Smooth muscle cell (in vitro differentiated cells): ENCODE data around the gene CRYGN. TPM values are rescaled to one million over a fixed set of nuclear protein-coding genes. Genes with fewer than 3 reads are reported as not detected.

Experiments used
- DNase-seq: peaks from one replicate; lab custom pipeline; 2025; ENCODE audit not compliant: unreplicated experiment; lab: John Stamatoyannopoulos, UW
- H2AFZ ChIP-seq: fragments of 200-600 bp; sonication (generic); 2 replicates; pipeline ENCODE4 v1.6.0; 2016; ENCODE audit warnings: antibody characterized with exemption, low read depth, mild to moderate bottlenecking
- H3F3A ChIP-seq: fragments of 200-600 bp; sonication (generic); 2 replicates; pipeline ENCODE4 v1.6.0; 2017; ENCODE audit warnings: antibody characterized with exemption, low read depth
- H3K27ac ChIP-seq: fragments of 200-600 bp; sonication (generic); 2 replicates; pipeline ENCODE4 v1.5.1; 2016; ENCODE audit warnings: low read depth, mild to moderate bottlenecking
- H3K27me3 ChIP-seq: fragments of 200-600 bp; sonication (generic); 2 replicates; pipeline ENCODE4 v1.6.1; 2016; ENCODE audit warnings: low read depth, mild to moderate bottlenecking
- H3K36me3 ChIP-seq: fragments of 200-600 bp; sonication (generic); 2 replicates; pipeline ENCODE4 v1.5.1; 2016; ENCODE audit warnings: low read depth
- H3K4me1 ChIP-seq: fragments of 200-600 bp; sonication (generic); 2 replicates; pipeline ENCODE4 v1.5.1; 2016; ENCODE audit warnings: low read depth
- H3K4me2 ChIP-seq: fragments of 200-600 bp; sonication (generic); 2 replicates; pipeline ENCODE4 v1.6.0; 2016; ENCODE audit warnings: mild to moderate bottlenecking
- H3K4me3 ChIP-seq: fragments of 200-600 bp; sonication (generic); 2 replicates; pipeline ENCODE4 v1.5.1; 2016; ENCODE audit warnings: mild to moderate bottlenecking
- H3K79me2 ChIP-seq: fragments of 200-600 bp; sonication (generic); 2 replicates; pipeline ENCODE4 v1.6.0; 2016; ENCODE audit warnings: low read depth, mild to moderate bottlenecking
- H3K9ac ChIP-seq: fragments of 200-600 bp; sonication (generic); 2 replicates; pipeline ENCODE4 v1.6.0; 2016; ENCODE audit warnings: low read depth
- H3K9me3 ChIP-seq: fragments of 200-600 bp; sonication (generic); replicated peaks from 2 replicates; pipeline ENCODE4 v1.5.1; 2016; ENCODE audit warnings: low read depth
- H4K20me1 ChIP-seq: fragments of 200-600 bp; sonication (generic); 2 replicates; pipeline ENCODE4 v1.6.0; 2016; ENCODE audit warnings: low read depth
- WGBS: methylation state at CpG from one replicate; pipeline ENCODE4 v1.1.7; 2016; ENCODE audit warnings: low lambda C conversion rate; 5-methylcytosine and 5-hydroxymethylcytosine counted together
- polyA plus RNA-seq: library from polyadenylated mRNA; unstranded; fragments of >200 nt; fragmentation: Nextera tagmentation; extraction: Ambion mirVana; gene quantifications from 2 replicates; pipeline ENCODE4 v1.2.1, GENCODE V29; 2016
- total RNA-seq: library from RNA; depleted of rRNA; stranded (reverse); fragments of >200 nt; gene quantifications from 2 replicates; pipeline ENCODE4 v1.2.3, GENCODE V29; 2014
- TF ChIP-seq, protein P1 (sequence below): fragments of 200-600 bp; sonication (generic); IDR thresholded peaks from 2 replicates; pipeline ENCODE4 v1.5.1; 2017; ENCODE audit warnings: borderline replicate concordance, mild to moderate bottlenecking, antibody characterized with exemption; ENCODE audit not compliant: insufficient read depth, poor library complexity, severe bottlenecking

CRYGN gene
- total and polyA plus RNA-seq, 2 experiments from 2014 or later: 0.13 TPM; not detected in 1

DNA sequence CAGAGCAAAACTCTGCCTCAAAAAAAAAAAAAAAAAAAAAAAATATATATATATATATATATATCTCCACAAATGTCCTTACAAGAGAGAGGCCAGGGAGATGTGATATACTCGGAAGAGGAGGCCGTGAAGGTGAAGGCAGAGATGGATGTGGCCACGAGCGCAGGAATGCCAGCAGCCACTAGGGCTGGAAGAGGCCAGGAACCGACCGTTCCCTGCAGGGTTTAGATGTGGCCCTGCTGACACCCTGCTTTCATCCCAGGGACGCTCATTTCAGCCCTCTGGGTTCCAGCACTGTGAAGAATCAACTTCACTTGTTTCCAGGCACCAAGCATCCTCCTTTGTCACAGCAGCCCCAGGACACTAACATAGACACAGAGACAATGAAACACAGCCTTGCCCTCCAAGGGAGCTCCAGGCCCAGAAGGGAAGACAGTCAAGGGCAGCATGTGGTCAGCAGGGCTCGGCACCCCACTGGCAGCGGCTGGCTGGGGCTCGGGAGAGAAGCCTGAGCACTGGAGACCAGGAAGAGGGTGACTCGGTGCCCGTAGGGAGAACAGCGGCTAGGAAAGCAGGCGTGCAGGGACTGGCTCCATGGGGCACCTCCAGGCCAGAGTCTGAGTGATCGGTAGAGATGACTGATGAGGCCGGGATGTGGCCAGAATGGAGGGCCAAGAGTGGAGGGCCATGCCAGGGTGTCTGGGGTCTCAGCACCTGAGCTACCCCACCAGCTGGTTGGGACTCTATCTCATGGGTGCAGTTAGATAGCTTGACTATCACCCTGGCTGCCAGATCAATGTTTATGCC, 37.7 kb downstream of the CRYGN start:
- no peaks in the 10 kb centered on the region for H3F3A ChIP-seq
- H3K9me3 ChIP-seq: no peaks in the 10 kb centered on the region
- no peak for DNase-seq
- no peak overlapping the region for H3K4me2 ChIP-seq
- H3K9ac ChIP-seq: no peak overlapping the region
- H3K4me1 ChIP-seq: no peaks in the 10 kb centered on the region
- no peak overlapping the region for H3K4me3 ChIP-seq
- no peak overlapping the region for H2AFZ ChIP-seq
- H3K36me3 ChIP-seq: no peaks in the 10 kb centered on the region
- no peaks in the 10 kb centered on the region for H4K20me1 ChIP-seq
- TF ChIP-seq, protein P1, sequence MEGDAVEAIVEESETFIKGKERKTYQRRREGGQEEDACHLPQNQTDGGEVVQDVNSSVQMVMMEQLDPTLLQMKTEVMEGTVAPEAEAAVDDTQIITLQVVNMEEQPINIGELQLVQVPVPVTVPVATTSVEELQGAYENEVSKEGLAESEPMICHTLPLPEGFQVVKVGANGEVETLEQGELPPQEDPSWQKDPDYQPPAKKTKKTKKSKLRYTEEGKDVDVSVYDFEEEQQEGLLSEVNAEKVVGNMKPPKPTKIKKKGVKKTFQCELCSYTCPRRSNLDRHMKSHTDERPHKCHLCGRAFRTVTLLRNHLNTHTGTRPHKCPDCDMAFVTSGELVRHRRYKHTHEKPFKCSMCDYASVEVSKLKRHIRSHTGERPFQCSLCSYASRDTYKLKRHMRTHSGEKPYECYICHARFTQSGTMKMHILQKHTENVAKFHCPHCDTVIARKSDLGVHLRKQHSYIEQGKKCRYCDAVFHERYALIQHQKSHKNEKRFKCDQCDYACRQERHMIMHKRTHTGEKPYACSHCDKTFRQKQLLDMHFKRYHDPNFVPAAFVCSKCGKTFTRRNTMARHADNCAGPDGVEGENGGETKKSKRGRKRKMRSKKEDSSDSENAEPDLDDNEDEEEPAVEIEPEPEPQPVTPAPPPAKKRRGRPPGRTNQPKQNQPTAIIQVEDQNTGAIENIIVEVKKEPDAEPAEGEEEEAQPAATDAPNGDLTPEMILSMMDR: no peak
- 87% methylated on average over 16 of the region's 16 CpGs for WGBS
- no peaks in the 10 kb centered on the region for H3K79me2 ChIP-seq
- no peak overlapping the region for H3K27ac ChIP-seq
- H3K27me3 ChIP-seq: no peaks in the 10 kb centered on the region

DNA sequence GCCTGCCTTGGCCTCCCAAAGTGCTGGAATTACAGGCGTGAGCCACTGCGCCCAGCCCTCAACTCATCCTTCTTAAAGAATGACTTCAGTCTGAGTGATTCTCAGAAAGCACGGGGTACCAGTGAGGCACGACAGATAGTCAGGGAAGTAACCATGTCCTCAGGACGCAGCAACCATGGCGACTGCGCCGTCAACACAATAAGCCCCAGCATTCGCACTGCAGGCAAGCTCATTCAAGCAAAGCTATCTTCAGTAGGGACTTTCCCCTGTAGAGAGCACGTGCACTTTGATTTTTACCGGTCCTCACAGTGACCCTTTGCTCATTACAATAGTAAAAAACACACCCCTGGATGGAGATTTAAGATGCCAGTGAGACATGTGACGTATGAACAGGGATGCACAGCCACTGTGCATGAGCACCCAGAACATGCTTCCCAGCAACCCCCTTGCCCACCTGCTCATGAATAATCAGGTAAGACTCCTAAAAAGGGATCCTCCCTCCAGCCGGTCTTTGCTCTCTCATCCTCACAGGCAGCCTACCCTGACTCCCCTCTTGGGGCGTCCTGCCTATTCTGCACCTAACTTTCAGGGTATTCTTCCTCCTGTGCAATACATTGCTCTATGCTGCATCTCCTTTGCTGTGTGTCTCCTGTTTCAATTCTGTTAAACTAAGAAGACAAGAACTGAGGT, 39.2 kb downstream of the CRYGN start:
- no peaks in the 10 kb centered on the region for H3K79me2 ChIP-seq
- TF ChIP-seq, protein P1: no peak
- H3F3A ChIP-seq: no peaks in the 10 kb centered on the region
- no peak overlapping the region for H3K27ac ChIP-seq
- no peak overlapping the region for H3K4me3 ChIP-seq
- no peak overlapping the region for H3K4me2 ChIP-seq
- DNase-seq: no peak
- no peak overlapping the region for H2AFZ ChIP-seq
- 92% methylated on average over 14 of the region's 14 CpGs for WGBS
- H3K27me3 ChIP-seq: no peaks in the 10 kb centered on the region
- H4K20me1 ChIP-seq: no peaks in the 10 kb centered on the region
- no peaks in the 10 kb centered on the region for H3K36me3 ChIP-seq
- no peak overlapping the region for H3K9ac ChIP-seq
- no peaks in the 10 kb centered on the region for H3K4me1 ChIP-seq
- no peaks in the 10 kb centered on the region for H3K9me3 ChIP-seq

DNA sequence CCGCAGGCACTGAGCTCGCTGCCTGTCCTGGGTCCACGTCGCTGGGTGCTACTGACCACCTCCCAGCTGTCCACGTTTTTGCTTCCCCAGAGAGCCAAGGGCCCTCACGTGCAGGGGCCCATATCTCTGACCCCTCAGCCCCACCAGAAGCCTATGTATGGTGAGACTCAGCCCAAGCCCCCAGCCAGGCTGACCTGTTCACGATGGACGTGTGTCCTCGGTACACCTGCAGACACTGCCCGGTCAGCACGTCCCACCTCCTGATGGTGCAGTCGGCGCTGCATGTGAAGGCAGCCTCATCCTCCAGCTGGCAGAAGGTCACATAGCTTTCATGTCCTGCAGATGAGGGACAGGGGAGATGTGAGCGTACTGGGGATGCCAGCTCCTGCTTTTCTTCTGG, 40.0 kb downstream of the CRYGN start:
- H3K27me3 ChIP-seq: no peaks in the 10 kb centered on the region
- peaks cover 3% of the 10 kb centered on the region for H3K4me1 ChIP-seq
- H3K4me2 ChIP-seq: no peak overlapping the region

More for the DNA sequence above, 40.0 kb downstream of the CRYGN start:
- H3K9ac ChIP-seq: no peak overlapping the region
- no peak overlapping the region for H3K27ac ChIP-seq
- no peaks in the 10 kb centered on the region for H3K79me2 ChIP-seq
- TF ChIP-seq, protein P1: no peak
- WGBS: 93% methylated on average over 14 of the region's 14 CpGs
- H3F3A ChIP-seq: no peaks in the 10 kb centered on the region
- H2AFZ ChIP-seq: no peak overlapping the region
- no peak overlapping the region for H3K4me3 ChIP-seq
- no peaks in the 10 kb centered on the region for H3K9me3 ChIP-seq
- H4K20me1 ChIP-seq: no peaks in the 10 kb centered on the region
- DNase-seq: no peak
- no peaks in the 10 kb centered on the region for H3K36me3 ChIP-seq
